ENCODE results near the gene TM7SF3. TPM values are rescaled to one million over a fixed set of nuclear protein-coding genes. Genes with fewer than 3 reads are reported as not detected.
A peak's percentile ranks its signal among the peaks of the same experiment; 100 is the strongest.
"Not testable (repeated sequence)": the region's sequence is repeated elsewhere in the genome, so short reads cannot be mapped to it uniquely, and the experiment has no call there.

TM7SF3 gene
- total and polyA plus RNA-seq, 3 experiments from 2014 or later, result 38.8 to 50.1 (median 42.9) TPM

DNA sequence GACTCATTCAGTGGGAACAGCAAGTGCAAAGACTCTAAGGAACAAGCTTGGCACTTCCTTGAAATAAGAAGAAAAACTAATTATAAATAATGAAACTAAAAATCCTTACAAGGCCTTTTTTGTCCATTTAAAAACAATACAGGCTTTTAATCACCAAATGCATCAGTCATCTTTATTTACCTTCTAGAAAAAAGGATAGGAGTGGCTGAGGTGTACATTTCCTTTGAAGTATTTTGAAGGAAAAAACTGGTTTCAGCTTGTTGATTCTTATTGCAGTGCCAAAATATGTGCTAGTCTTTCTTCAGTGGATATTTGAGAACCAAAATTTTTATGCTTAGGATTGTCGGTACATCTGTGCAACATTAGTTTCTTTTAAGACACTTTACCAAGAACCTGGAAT, 38.0 kb upstream of the TM7SF3 start:
- ChIA-PET CTCF (no interaction called here), POLR2A (no interaction called here)
- H3K36me3 Mint-ChIP-seq, result peaks cover 6 to 8% (median 8%) of the 10 kb centered on the region in 3 donors
- no peaks in the 10 kb centered on the region for H3K27me3 Mint-ChIP-seq
- H3K9me3 ChIP-seq (ENCODE audit: low read length), result no peaks in the 10 kb centered on the region
- H3K4me1 ChIP-seq (ENCODE audit: insufficient read depth, low read length), result no peaks in the 10 kb centered on the region
- no peak for DNase-seq
- H3K9me3 Mint-ChIP-seq, result no peaks in the 10 kb centered on the region
- H3K27me3 ChIP-seq (ENCODE audit: insufficient read depth, low read length, poor library complexity, severe bottlenecking), result no peaks in the 10 kb centered on the region
- no peak overlapping the region for H3K4me3 Mint-ChIP-seq
- no peak overlapping the region for H3K27ac Mint-ChIP-seq
- no peaks in the 10 kb centered on the region for H3K36me3 ChIP-seq (ENCODE audit: insufficient read depth, low read length)
- no peak overlapping the region for H3K27ac ChIP-seq (ENCODE audit: low read depth, low read length)
- H3K4me1 Mint-ChIP-seq, result no peaks in the 10 kb centered on the region
- no peak overlapping the region for H3K4me3 ChIP-seq (ENCODE audit: low read length)

DNA sequence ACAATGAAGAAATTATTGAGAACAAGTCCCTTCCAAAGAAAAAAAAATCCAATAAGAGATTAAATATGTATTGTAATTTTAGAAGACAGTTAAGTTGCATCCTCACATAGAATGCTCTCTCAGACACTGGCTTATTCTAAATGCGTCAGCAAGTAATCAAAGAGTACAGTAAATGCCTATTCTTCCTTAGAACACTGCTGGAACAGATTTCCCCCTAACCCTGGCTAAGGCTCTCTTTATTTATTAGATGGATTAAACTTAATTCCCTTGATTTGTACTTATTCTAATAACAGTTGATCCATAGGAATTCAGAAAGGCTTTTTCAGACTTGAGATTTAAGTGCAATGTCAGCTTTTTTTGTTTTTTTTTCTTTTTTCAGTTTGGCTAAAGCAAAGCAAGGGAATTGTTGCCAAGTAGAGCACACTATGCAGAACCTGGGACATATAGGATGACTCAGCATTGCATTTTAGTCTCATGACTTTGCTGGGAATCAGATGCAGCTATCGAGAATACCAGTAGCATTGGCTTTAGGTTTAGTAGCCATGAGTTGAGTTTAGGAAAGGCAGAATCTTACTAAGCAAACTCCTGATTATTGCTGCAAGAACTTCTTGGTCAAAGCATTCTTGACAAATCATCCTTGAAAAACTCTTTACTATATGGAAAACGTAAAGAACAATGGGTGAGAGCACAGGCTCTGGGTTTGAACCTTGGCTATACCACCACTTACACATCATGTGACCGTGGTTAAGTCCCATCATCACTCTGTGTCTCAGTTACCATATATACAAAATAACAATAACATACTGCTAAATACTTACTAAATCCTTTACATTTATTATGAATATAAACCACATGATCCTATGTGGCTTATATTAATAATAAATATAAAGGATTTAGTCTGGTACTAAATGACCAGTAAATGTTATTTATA, 34.9 kb upstream of the TM7SF3 start:
- no peak overlapping the region for H3K4me3 ChIP-seq (ENCODE audit: low read length)
- no peak overlapping the region for H3K27ac ChIP-seq (ENCODE audit: low read depth, low read length)
- ChIA-PET CTCF (no interaction called here), POLR2A (no interaction called here)
- Mint-ChIP-seq H3K27me3 (no peaks in the 10 kb centered on the region), H3K4me1 (no peaks in the 10 kb centered on the region), H3K9me3 (peaks cover 4 to 10% (median 7%) of the 10 kb centered on the region in 5 donors), H3K27ac (no peak overlapping the region), H3K36me3 (peaks cover 8 to 15% (median 10%) of the 10 kb centered on the region in 3 donors), H3K4me3 (no peak overlapping the region)
- no peak for DNase-seq
- H3K9me3 ChIP-seq (ENCODE audit: low read length), result no peaks in the 10 kb centered on the region
- H3K4me1 ChIP-seq (ENCODE audit: insufficient read depth, low read length), result no peaks in the 10 kb centered on the region
- no peaks in the 10 kb centered on the region for H3K27me3 ChIP-seq (ENCODE audit: insufficient read depth, low read length, poor library complexity, severe bottlenecking)
- H3K36me3 ChIP-seq (ENCODE audit: insufficient read depth, low read length), result no peaks in the 10 kb centered on the region

- H3K9me3 Mint-ChIP-seq, result peaks cover 32 to 43% (median 35%) of the 10 kb centered on the region in 5 donors
- H3K36me3 ChIP-seq (ENCODE audit: insufficient read depth, low read length); H3K4me1 ChIP-seq (ENCODE audit: insufficient read depth, low read length); H3K4me3 Mint-ChIP-seq; H3K27ac ChIP-seq (ENCODE audit: low read depth, low read length); H3K27ac Mint-ChIP-seq; H3K9me3 ChIP-seq (ENCODE audit: low read length); POLR2A ChIA-PET; DNase-seq; H3K4me1 Mint-ChIP-seq; H3K27me3 ChIP-seq (ENCODE audit: insufficient read depth, low read length, poor library complexity, severe bottlenecking); CTCF ChIA-PET; H3K27me3 Mint-ChIP-seq; H3K4me3 ChIP-seq (ENCODE audit: low read length): not testable (repeated sequence)
- peaks cover 11 to 48% (median 26%) of the 10 kb centered on the region in 3 donors for H3K36me3 Mint-ChIP-seq
Measured at GRCh38 chr12:27042018-27042417, 27.8 kb upstream of the TM7SF3 start.

GRCh38 chr12:27040637-27041036, 26.5 kb upstream of the TM7SF3 start:
- H3K27ac Mint-ChIP-seq, result peak overlapping the region in 1 of 8 donors; percentile 32
- POLR2A ChIA-PET; H3K27ac ChIP-seq (ENCODE audit: low read depth, low read length): not testable (repeated sequence)

DNA sequence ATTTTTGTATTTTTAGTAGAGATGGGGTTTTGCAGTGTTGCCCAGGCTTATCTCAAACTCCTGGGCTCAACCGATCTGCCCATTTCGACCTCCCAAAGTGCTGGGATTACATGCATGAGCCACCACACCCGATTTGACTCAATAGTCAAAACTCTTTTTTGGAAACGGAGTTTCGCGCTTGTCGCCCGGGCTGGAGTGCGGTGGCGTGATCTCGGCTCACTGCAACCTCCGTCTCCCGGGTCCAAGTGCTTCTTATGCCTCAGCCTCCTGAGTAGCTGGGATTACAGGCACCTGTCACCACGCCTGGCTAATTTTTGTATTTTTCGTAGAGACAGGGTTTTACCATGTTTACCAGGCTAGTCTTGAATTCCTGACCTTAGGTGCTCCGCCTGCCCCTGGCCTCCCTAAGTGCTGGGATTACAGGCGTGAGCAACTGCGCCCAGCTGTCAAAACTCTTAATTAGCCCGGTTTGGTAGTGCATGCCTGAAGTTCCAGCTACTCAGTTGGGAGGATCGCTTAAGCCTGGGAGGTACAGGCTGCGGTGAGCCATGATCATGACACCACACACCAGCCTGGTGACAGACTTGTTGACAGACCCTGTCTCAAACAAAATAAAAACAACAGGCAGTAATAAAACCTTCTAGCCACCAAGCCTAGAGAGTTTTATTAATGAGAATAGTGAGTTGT, 20.6 kb upstream of the TM7SF3 start:
- Mint-ChIP-seq H3K36me3 (peaks cover 29 to 70% (median 29%) of the 10 kb centered on the region in 3 donors), H3K4me3 (no peak overlapping the region), H3K27ac (no peak overlapping the region), H3K9me3 (peaks cover 0 to 6% (median 3%) of the 10 kb centered on the region in 5 donors), H3K4me1 (no peaks in the 10 kb centered on the region), H3K27me3 (no peaks in the 10 kb centered on the region)
- H3K27ac ChIP-seq (ENCODE audit: low read depth, low read length), result no peak overlapping the region
- DNase-seq, result no peak
- ChIA-PET CTCF (interaction anchor here (0.6 kb wide), 1 partner anchor 724 kb away, joined by 3 read pairs; no protein-coding TSS in a partner anchor), POLR2A (no interaction called here)
- H3K4me3 ChIP-seq (ENCODE audit: low read length), result no peak overlapping the region
- H3K27me3 ChIP-seq (ENCODE audit: insufficient read depth, low read length, poor library complexity, severe bottlenecking), result no peaks in the 10 kb centered on the region
- no peaks in the 10 kb centered on the region for H3K9me3 ChIP-seq (ENCODE audit: low read length)
- H3K4me1 ChIP-seq (ENCODE audit: insufficient read depth, low read length), result no peaks in the 10 kb centered on the region
- peaks cover 19% of the 10 kb centered on the region for H3K36me3 ChIP-seq (ENCODE audit: insufficient read depth, low read length)

More at GRCh38 chr12:27040637-27041036, 26.5 kb upstream of the TM7SF3 start:
- H3K4me1 ChIP-seq (ENCODE audit: insufficient read depth, low read length); H3K27me3 ChIP-seq (ENCODE audit: insufficient read depth, low read length, poor library complexity, severe bottlenecking); H3K9me3 ChIP-seq (ENCODE audit: low read length); H3K4me1 Mint-ChIP-seq; H3K4me3 ChIP-seq (ENCODE audit: low read length); DNase-seq; H3K4me3 Mint-ChIP-seq; H3K36me3 ChIP-seq (ENCODE audit: insufficient read depth, low read length); H3K27me3 Mint-ChIP-seq; CTCF ChIA-PET: not testable (repeated sequence)
- Mint-ChIP-seq H3K9me3 (peaks cover 32 to 43% (median 35%) of the 10 kb centered on the region in 5 donors), H3K36me3 (peaks cover 9 to 51% (median 36%) of the 10 kb centered on the region in 3 donors)

GRCh38 chr12:27032679-27033078, 18.5 kb upstream of the TM7SF3 start:
- no peak overlapping the region for H3K4me3 Mint-ChIP-seq
- POLR2A ChIA-PET, result no interaction called here
- H3K27ac ChIP-seq (ENCODE audit: low read depth, low read length), result no peak overlapping the region
- DNase-seq, result no peak
- no peak overlapping the region for H3K4me3 ChIP-seq (ENCODE audit: low read length)
- peaks cover 2% of the 10 kb centered on the region in 3 donors for H3K4me1 Mint-ChIP-seq
- H3K9me3 ChIP-seq (ENCODE audit: low read length), result no peaks in the 10 kb centered on the region
- peaks cover 18 to 80% (median 34%) of the 10 kb centered on the region in 3 donors for H3K36me3 Mint-ChIP-seq
- H3K4me1 ChIP-seq (ENCODE audit: insufficient read depth, low read length), result no peaks in the 10 kb centered on the region
- no peaks in the 10 kb centered on the region for H3K27me3 Mint-ChIP-seq
- CTCF ChIA-PET, result no interaction called here
- peak overlapping the region in 1 of 8 donors; percentile 48 for H3K27ac Mint-ChIP-seq
- peaks cover 0 to 2% (median 0%) of the 10 kb centered on the region in 5 donors for H3K9me3 Mint-ChIP-seq
- H3K27me3 ChIP-seq (ENCODE audit: insufficient read depth, low read length, poor library complexity, severe bottlenecking), result no peaks in the 10 kb centered on the region
- H3K36me3 ChIP-seq (ENCODE audit: insufficient read depth, low read length), result peaks cover 39% of the 10 kb centered on the region

- no peak overlapping the region for H3K27ac Mint-ChIP-seq
- H3K4me3 Mint-ChIP-seq, result no peak overlapping the region
- POLR2A ChIA-PET, result no interaction called here
- H3K9me3 Mint-ChIP-seq, result no peaks in the 10 kb centered on the region
- DNase-seq, result no peak
- H3K4me3 ChIP-seq (ENCODE audit: low read length), result no peak overlapping the region
- H3K36me3 Mint-ChIP-seq, result peaks cover 14 to 80% (median 37%) of the 10 kb centered on the region in 3 donors
- no peaks in the 10 kb centered on the region for H3K27me3 Mint-ChIP-seq
- H3K27me3 ChIP-seq (ENCODE audit: insufficient read depth, low read length, poor library complexity, severe bottlenecking), result no peaks in the 10 kb centered on the region
- H3K4me1 ChIP-seq (ENCODE audit: insufficient read depth, low read length), result no peaks in the 10 kb centered on the region
- CTCF ChIA-PET, result no interaction called here
- H3K36me3 ChIP-seq (ENCODE audit: insufficient read depth, low read length), result peaks cover 42% of the 10 kb centered on the region
- H3K9me3 ChIP-seq (ENCODE audit: low read length), result no peaks in the 10 kb centered on the region
- H3K27ac ChIP-seq (ENCODE audit: low read depth, low read length), result no peak overlapping the region
- H3K4me1 Mint-ChIP-seq, result peaks cover 3 to 8% (median 8%) of the 10 kb centered on the region in 3 donors
Measured at GRCh38 chr12:27031531-27031930, 17.3 kb upstream of the TM7SF3 start.

DNA sequence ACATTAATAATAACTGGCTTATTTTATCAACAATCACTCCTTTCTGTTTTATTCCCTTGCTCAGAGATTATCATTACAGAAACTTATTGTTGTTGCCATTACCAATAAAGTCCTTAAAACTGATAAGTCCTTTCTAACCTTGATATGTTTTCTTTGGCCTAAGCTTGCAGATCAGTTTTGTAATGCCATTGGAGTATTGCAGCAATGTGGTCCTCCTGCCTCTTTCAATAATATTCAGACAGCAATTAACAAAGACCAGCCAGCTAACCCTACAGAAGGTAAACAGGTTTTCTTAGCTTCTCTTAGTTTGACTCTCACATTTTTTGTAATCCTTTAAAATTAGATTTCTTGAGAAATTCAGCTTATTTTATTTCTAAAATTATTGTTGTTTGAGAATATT, 12.1 kb upstream of the TM7SF3 start:
- ChIA-PET CTCF (interaction anchor here (1.9 to 2.3 kb wide), 2 partner anchors 11 to 12 kb away, joined by 6 to 11 read pairs; partner anchors contain the start of gene TM7SF3), POLR2A (no interaction called here)
- H3K36me3 Mint-ChIP-seq, result peaks cover 0 to 60% (median 19%) of the 10 kb centered on the region in 3 donors
- no peak overlapping the region for H3K4me3 ChIP-seq (ENCODE audit: low read length)
- peaks cover 35% of the 10 kb centered on the region for H3K36me3 ChIP-seq (ENCODE audit: insufficient read depth, low read length)
- H3K9me3 Mint-ChIP-seq, result no peaks in the 10 kb centered on the region
- no peaks in the 10 kb centered on the region for H3K27me3 Mint-ChIP-seq
- peaks cover 30% of the 10 kb centered on the region for H3K4me1 ChIP-seq (ENCODE audit: insufficient read depth, low read length)
- no peak overlapping the region for H3K27ac Mint-ChIP-seq
- no peaks in the 10 kb centered on the region for H3K27me3 ChIP-seq (ENCODE audit: insufficient read depth, low read length, poor library complexity, severe bottlenecking)
- H3K4me1 Mint-ChIP-seq, result peaks cover 42 to 57% (median 51%) of the 10 kb centered on the region in 3 donors
- no peak for DNase-seq
- peak overlapping the region in 1 of 7 donors; percentile 60 for H3K4me3 Mint-ChIP-seq
- H3K27ac ChIP-seq (ENCODE audit: low read depth, low read length), result no peak overlapping the region
- H3K9me3 ChIP-seq (ENCODE audit: low read length), result no peaks in the 10 kb centered on the region

Measured in CD8-positive, alpha-beta memory T cell (primary cell).